ENCODE data around the gene LTBP1.

GRCh38 chr2:32937602-32938448 is 8.9 kb upstream of the LTBP1 start:
- TF ChIP-seq TAF1 (conservative IDR thresholded peaks at IDR 0.05) (no peak), CTCF (IDR thresholded peaks at IDR 0.05; ENCODE audit: low read depth, low read length, missing input control) (no peak), JUND (IDR thresholded peaks at IDR 0.05) (no peak), MAX (IDR thresholded peaks at IDR 0.05) (no peak), RAD21 (IDR thresholded peaks at IDR 0.05) (no peak), FOXA1 (IDR thresholded peaks at IDR 0.05) (no peak), REST (IDR thresholded peaks at IDR 0.05) (no peak), GABPA (IDR thresholded peaks at IDR 0.05 in 1 of 2, conservative IDR thresholded peaks at IDR 0.05 in 1 of 2) (no peak), ZBTB33 (IDR thresholded peaks at IDR 0.05) (no peak), ATF3 (IDR thresholded peaks at IDR 0.05) (no peak), SP1 (IDR thresholded peaks at IDR 0.05) (no peak), YY1 (IDR thresholded peaks at IDR 0.05) (no peak), EGR1 (IDR thresholded peaks at IDR 0.05; ENCODE audit: low read depth in 2 of 2) (no peak), RXRA (IDR thresholded peaks at IDR 0.05) (no peak)

All from liver (tissue), 3 donors.